CD14-positive monocyte (primary cell): ENCODE measurements around the gene HIVEP3. TPM values are rescaled to one million over a fixed set of nuclear protein-coding genes. Genes with fewer than 3 reads are reported as not detected.

Experiments
- DNase-seq, 3 donors: peaks; one replicate each; pipeline ENCODE4 v3.0.0-alpha.2; 2011 to 2022
- H2AFZ ChIP-seq: 2 replicates; pipeline ENCODE4 v1.6.0; 2012; ENCODE audit warnings: mild to moderate bottlenecking, low read depth, low read length, inconsistent platforms; ENCODE audit not compliant: insufficient read depth, poor library complexity, severe bottlenecking
- H3K27ac ChIP-seq, 2 donors: 1 replicate in 1 of 2; 2 replicates in 1 of 2; pipeline ENCODE4 v1.5.1; 2012 to 2013; ENCODE audit warnings: low read length in 2 of 2, control low read depth in 1 of 2, inconsistent platforms in 1 of 2, low read depth in 1 of 2, mild to moderate bottlenecking in 1 of 2
- H3K27me3 ChIP-seq, 2 donors: one replicate each; pipeline versions ENCODE4 v1.6.0 to v1.6.1; 2011 to 2013; ENCODE audit warnings: low read length in 2 of 2; ENCODE audit not compliant: control insufficient read depth in 2 of 2, insufficient read depth in 2 of 2
- H3K36me3 ChIP-seq, 2 donors: replicated peaks in 1 of 2; 1 replicate in 1 of 2; 2 replicates in 1 of 2; pipeline versions ENCODE4 v1.5.1 to v1.6.1; 2012 to 2013; ENCODE audit warnings: low read length in 2 of 2, control low read depth in 1 of 2, inconsistent platforms in 1 of 2, mild to moderate bottlenecking in 1 of 2; ENCODE audit not compliant: insufficient read depth in 2 of 2, control insufficient read depth in 1 of 2
- H3K4me1 ChIP-seq, 2 donors: 1 replicate in 1 of 2; 2 replicates in 1 of 2; pipeline versions ENCODE4 v1.5.1 to v1.6.1; 2012 to 2013; ENCODE audit warnings: low read length in 2 of 2, control low read depth in 1 of 2, inconsistent platforms in 1 of 2, mild to moderate bottlenecking in 1 of 2, moderate library complexity in 1 of 2; ENCODE audit not compliant: insufficient read depth in 2 of 2, control insufficient read depth in 1 of 2
- H3K4me2 ChIP-seq: replicated peaks from 2 replicates; pipeline ENCODE3; 2012; ENCODE audit warnings: low read length, moderate library complexity, mild to moderate bottlenecking; ENCODE audit not compliant: poor library complexity, severe bottlenecking; ENCODE audit errors: extremely low read depth
- H3K4me3 ChIP-seq, 3 experiments: fragments of 200-600 bp in 1 of 3; sonication (generic) in 1 of 3; replicated peaks in 1 of 3; 1 replicate in 2 of 3; 2 replicates in 1 of 3; pipeline ENCODE4 v1.5.1; 2011 to 2013; ENCODE audit warnings: low read length in 3 of 3, mild to moderate bottlenecking in 3 of 3, control low read depth in 2 of 3, low read depth in 2 of 3, inconsistent platforms in 1 of 3, moderate library complexity in 1 of 3
- H3K79me2 ChIP-seq: 2 replicates; pipeline ENCODE4 v1.6.0; 2012; ENCODE audit warnings: mild to moderate bottlenecking, control low read depth, inconsistent platforms, low read length, moderate library complexity; ENCODE audit not compliant: insufficient read depth
- H3K9ac ChIP-seq: 2 replicates; pipeline ENCODE4 v1.6.0; 2017; ENCODE audit warnings: low read length, mild to moderate bottlenecking; ENCODE audit not compliant: insufficient read depth, poor library complexity, severe bottlenecking
- H3K9me3 ChIP-seq, 2 donors: replicated peaks in 1 of 2; 1 replicate in 1 of 2; 2 replicates in 1 of 2; pipeline versions ENCODE4 v1.5.1 to v1.6.1; 2012 to 2013; ENCODE audit warnings: low read length in 2 of 2, control low read depth in 1 of 2; ENCODE audit not compliant: control insufficient read depth in 1 of 2, insufficient read depth in 1 of 2
- H4K20me1 ChIP-seq: 2 replicates; pipeline ENCODE4 v1.6.0; 2012; ENCODE audit warnings: mild to moderate bottlenecking, low read length, control low read depth, moderate library complexity; ENCODE audit not compliant: insufficient read depth
- H3K27ac Mint-ChIP-seq, 7 donors: one replicate each; pipeline ENCODE4 v1.8.0; 2020; ENCODE audit warnings: mild to moderate bottlenecking in 7 of 7, mixed read lengths in 7 of 7, moderate library complexity in 6 of 7, inconsistent platforms in 2 of 7
- H3K27me3 Mint-ChIP-seq, 3 donors: one replicate each; pipeline ENCODE4 v1.8.0; 2021 to 2022; ENCODE audit warnings: low read depth in 3 of 3, mild to moderate bottlenecking in 3 of 3, mixed read lengths in 3 of 3, moderate library complexity in 3 of 3, inconsistent platforms in 1 of 3
- H3K36me3 Mint-ChIP-seq, 2 donors: one replicate each; pipeline ENCODE4 v1.8.0; 2020; ENCODE audit warnings: mixed read lengths in 2 of 2, inconsistent platforms in 1 of 2, mild to moderate bottlenecking in 1 of 2
- H3K4me1 Mint-ChIP-seq: one replicate; pipeline ENCODE4 v1.8.0; 2020; ENCODE audit warnings: mild to moderate bottlenecking, mixed read lengths
- H3K4me3 Mint-ChIP-seq, 2 donors: one replicate each; pipeline ENCODE4 v1.8.0; 2020; ENCODE audit warnings: mild to moderate bottlenecking in 2 of 2, mixed read lengths in 2 of 2, moderate library complexity in 1 of 2
- H3K9me3 Mint-ChIP-seq, 7 donors: one replicate each; pipeline ENCODE4 v1.8.0; 2020 to 2022; ENCODE audit warnings: mixed read lengths in 7 of 7, mild to moderate bottlenecking in 6 of 7, moderate library complexity in 6 of 7, inconsistent platforms in 2 of 7
- WGBS: methylation state at CpG from one replicate; pipeline ENCODE4 v1.1.5; 2013; ENCODE audit warnings: missing lambda C conversion rate; ENCODE audit not compliant: insufficient coverage; 5-methylcytosine and 5-hydroxymethylcytosine counted together
- intact Hi-C, 2 donors: fragments of 100-400 bp; cut with micrococcal nuclease; formaldehyde crosslinking; loops; one replicate each; pipeline versions ENCODE4 v1.15.0 to v1.15.1; 2023
- polyA plus RNA-seq, 3 donors: library from polyadenylated mRNA; depleted of rRNA in 1 of 3; unstranded in 2 of 3; stranded (reverse) in 1 of 3; fragments of 300-500 nt in 2 of 3; fragments of >200 nt in 1 of 3; fragmentation: Illumina TruSeq in 2 of 3; gene quantifications; 1 replicate in 2 of 3; 2 replicates in 1 of 3; pipeline ENCODE4 v1.2.3, GENCODE V29; 2012 to 2021
- TF ChIP-seq, protein P1 (sequence below): fragments of 200-600 bp; IDR thresholded peaks from one replicate; pipeline ENCODE4 v1.8.0; 2022; ENCODE audit warnings: antibody characterized with exemption, mild to moderate bottlenecking

Gene HIVEP3
- polyA plus RNA-seq, 3 donors: 1.2 to 3.7 (median 1.8) TPM

DNA sequence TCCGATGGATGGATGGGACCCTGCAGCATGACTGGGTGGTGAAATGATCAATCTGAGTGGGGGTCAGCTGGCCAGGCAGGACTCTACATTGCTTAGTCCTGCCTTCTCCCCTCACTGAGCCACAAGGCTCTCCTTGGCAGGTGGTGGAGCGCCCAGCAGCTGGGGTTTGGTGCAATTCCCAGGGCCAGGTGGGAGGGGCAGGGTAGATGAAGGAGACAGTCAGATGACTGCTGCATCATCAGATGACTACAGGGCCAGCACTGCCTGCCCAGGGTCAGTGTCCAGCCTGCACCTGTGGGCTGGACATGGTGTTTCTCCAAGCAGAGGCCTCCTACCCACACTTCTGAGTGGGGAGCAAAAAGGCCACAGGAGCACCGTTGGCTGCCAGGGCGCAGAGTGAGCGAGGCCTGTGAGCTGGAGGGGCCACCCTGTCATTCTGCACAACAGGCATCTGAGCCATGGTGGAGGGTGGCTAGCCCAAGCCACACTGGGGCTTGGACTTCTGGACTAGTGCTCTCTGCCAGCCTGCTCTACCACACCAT lies 330.3 kb downstream of the HIVEP3 start:
- intact Hi-C loops: no loop called here
- TF ChIP-seq, protein P1, sequence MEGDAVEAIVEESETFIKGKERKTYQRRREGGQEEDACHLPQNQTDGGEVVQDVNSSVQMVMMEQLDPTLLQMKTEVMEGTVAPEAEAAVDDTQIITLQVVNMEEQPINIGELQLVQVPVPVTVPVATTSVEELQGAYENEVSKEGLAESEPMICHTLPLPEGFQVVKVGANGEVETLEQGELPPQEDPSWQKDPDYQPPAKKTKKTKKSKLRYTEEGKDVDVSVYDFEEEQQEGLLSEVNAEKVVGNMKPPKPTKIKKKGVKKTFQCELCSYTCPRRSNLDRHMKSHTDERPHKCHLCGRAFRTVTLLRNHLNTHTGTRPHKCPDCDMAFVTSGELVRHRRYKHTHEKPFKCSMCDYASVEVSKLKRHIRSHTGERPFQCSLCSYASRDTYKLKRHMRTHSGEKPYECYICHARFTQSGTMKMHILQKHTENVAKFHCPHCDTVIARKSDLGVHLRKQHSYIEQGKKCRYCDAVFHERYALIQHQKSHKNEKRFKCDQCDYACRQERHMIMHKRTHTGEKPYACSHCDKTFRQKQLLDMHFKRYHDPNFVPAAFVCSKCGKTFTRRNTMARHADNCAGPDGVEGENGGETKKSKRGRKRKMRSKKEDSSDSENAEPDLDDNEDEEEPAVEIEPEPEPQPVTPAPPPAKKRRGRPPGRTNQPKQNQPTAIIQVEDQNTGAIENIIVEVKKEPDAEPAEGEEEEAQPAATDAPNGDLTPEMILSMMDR: no peak

DNA sequence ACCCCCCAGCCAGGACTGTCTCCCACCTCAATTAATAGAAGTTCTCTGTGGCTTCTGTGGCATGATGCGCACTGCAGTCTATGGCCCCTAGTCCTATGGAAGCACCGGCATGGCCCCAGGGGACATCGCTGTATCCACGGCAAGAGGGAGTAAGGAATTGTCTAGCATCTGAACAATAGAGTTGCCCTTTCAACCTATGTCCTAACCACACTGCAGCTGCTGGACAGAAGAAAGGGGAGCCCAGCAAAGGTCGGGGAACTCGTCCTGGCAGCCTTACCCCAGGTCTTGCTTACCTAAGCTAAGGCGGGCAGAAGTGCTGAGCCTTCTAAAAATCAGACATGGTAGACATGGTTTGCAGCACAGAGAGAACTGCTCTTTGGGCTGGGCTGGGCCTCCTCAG lies 330.9 kb downstream of the HIVEP3 start:
- Mint-ChIP-seq H3K36me3 (peaks cover 37 to 42% of the 10 kb centered on the region in 2 donors), H3K4me1 (no peaks in the 10 kb centered on the region), H3K9me3 (peaks cover 0 to 4% (median 2%) of the 10 kb centered on the region in 7 donors), H3K4me3 (no peak overlapping the region), H3K27ac (no peak overlapping the region), H3K27me3 (peaks cover 0 to 1% (median 0%) of the 10 kb centered on the region in 3 donors)
- no peak overlapping the region for H3K27ac ChIP-seq
- H3K4me2 ChIP-seq: no peak overlapping the region
- no peaks in the 10 kb centered on the region for H3K4me1 ChIP-seq
- no peak overlapping the region for H3K4me3 ChIP-seq
- TF ChIP-seq, protein P1: no peak
- H4K20me1 ChIP-seq: peaks cover 81% of the 10 kb centered on the region
- peaks cover 14 to 35% of the 10 kb centered on the region in 2 donors for H3K36me3 ChIP-seq
- no peaks in the 10 kb centered on the region for H3K27me3 ChIP-seq
- WGBS: 100% methylated on average over 3 of the region's 7 CpGs
- H3K9me3 ChIP-seq: no peaks in the 10 kb centered on the region
- H3K9ac ChIP-seq: no peak overlapping the region
- intact Hi-C loops: no loop called here
- no peaks in the 10 kb centered on the region for H3K79me2 ChIP-seq
- H2AFZ ChIP-seq: no peak overlapping the region
- DNase-seq: no peak

More for the DNA sequence above, 330.3 kb downstream of the HIVEP3 start:
- no peak overlapping the region for H3K4me3 Mint-ChIP-seq
- H2AFZ ChIP-seq: no peak overlapping the region
- H3K27me3 ChIP-seq: no peaks in the 10 kb centered on the region
- H3K27ac Mint-ChIP-seq: peak overlapping the region in 1 of 7 donors; percentile 6
- H3K4me3 ChIP-seq: no peak overlapping the region
- 100% methylated on average over 2 of the region's 5 CpGs for WGBS
- peaks cover 13 to 32% of the 10 kb centered on the region in 2 donors for H3K36me3 ChIP-seq
- peaks cover 86% of the 10 kb centered on the region for H4K20me1 ChIP-seq
- H3K9me3 ChIP-seq: no peaks in the 10 kb centered on the region
- H3K27ac ChIP-seq: no peak overlapping the region
- H3K9me3 Mint-ChIP-seq: peaks cover 0 to 4% (median 2%) of the 10 kb centered on the region in 7 donors
- H3K4me1 Mint-ChIP-seq: no peaks in the 10 kb centered on the region
- no peak overlapping the region for H3K4me2 ChIP-seq
- H3K4me1 ChIP-seq: no peaks in the 10 kb centered on the region
- DNase-seq: no peak
- no peaks in the 10 kb centered on the region for H3K79me2 ChIP-seq
- H3K36me3 Mint-ChIP-seq: peaks cover 30 to 38% of the 10 kb centered on the region in 2 donors
- peaks cover 0 to 1% (median 0%) of the 10 kb centered on the region in 3 donors for H3K27me3 Mint-ChIP-seq
- no peak overlapping the region for H3K9ac ChIP-seq
